Measurements from ENCODE around the gene DMKN. TPM values are rescaled to one million over a fixed set of nuclear protein-coding genes. Genes with fewer than 3 reads are reported as not detected.

The DMKN gene
- polyA plus RNA-seq, 2 of the 4 experiments (the other 2 are of a cell fraction), result 21.5 to 40.6 TPM

DNA sequence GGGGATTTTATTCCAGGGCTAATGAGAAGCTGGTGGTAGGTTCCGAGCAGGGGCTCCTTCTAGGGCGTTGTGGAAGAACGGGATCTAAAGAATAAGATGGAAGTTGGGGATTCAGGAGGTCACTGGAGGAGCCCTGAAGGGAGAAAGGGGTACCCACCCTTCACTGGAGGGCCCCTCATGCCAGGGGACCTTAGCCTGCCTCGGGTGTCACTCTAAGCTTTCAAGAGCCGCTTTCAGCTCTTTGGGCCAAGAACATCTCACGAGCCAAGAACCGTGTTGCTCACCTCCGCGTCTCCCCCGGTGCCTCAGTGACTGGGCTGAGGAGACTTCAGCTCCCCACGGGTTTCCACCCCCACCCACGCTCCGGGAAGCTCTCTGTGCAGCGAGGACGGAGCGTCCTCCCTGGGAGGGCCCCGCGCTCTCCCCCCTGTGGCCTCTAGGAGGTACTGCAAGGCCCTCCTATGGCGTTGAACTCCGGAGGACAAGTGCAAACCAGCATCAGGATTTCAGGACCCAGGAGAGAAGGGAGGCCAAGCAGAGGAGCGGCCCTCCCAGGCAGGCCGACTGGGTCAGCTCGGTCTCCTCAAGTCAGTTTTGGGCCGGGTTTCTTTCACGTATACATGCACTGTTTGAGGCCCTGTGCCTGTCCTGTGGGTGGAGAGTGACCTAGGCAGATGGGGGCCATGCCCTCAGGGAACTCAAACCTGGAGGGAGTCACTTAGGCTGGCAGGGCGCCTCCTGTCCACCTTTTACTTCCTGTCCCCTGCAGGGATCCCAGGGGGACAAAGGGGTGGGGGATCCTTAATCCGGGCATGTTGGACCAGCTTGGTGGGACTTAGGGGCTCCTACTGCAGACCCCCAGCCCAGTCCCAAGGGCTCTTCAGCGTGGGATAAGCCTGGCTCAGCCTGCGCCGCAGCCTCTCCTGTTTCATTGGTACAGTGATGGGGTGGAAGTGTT, 18.1 kb downstream of the DMKN start:
- H3K4me1 ChIP-seq, result no peaks in the 10 kb centered on the region; the same call in 2 of the 3 replicates
- H3K27ac ChIP-seq, result peak overlapping the region; percentile 35 to 64; a peak in 3 of 6 replicates
- FAIRE-seq, result peak; percentile 96
- peak; percentile 81 to 97 for DNase-seq (ENCODE audit: low read depth in 1 of 2, low spot score in 1 of 2)
- no peaks in the 10 kb centered on the region for H3K9me3 ChIP-seq
- WGBS (ENCODE audit: missing lambda C conversion rate), result 16% methylated on average over 30 of the region's 30 CpGs
- H3K4me3 ChIP-seq, result peak overlapping the region; percentile 24; the same call in 2 of the 3 replicates
- ChIA-PET POLR2A (interaction anchor here (0.5 to 1.3 kb wide), 5 partner anchors 11 to 461 kb away, joined by 3 to 11 read pairs (median 4); no protein-coding TSS in a partner anchor), CTCF (interaction anchor here (0.6 to 10.4 kb wide), 93 partner anchors 11 to 470 kb away, joined by 3 to 256 read pairs (median 4); partner anchors contain the start of genes ATP4A, COX6B1, DMKN and FFAR1)
- TF ChIP-seq MAFK (IDR thresholded peaks at IDR 0.05; ENCODE audit: partially characterized antibody), result no peak
- no peak; the same call in 1 of the 2 replicates for TF ChIP-seq REST (IDR thresholded peaks at IDR 0.05)
- no peak for TF ChIP-seq EHMT2 (IDR thresholded peaks at IDR 0.05; ENCODE audit: low read depth)
- no peak for TF ChIP-seq CHD2 (IDR thresholded peaks at IDR 0.05; ENCODE audit: low read length, partially characterized antibody)
- TF ChIP-seq HDAC2 (IDR thresholded peaks at IDR 0.05), result no peak
- no peak for TF ChIP-seq KDM1A (IDR thresholded peaks at IDR 0.05; ENCODE audit: low read depth)
- TF ChIP-seq EHF (CRISPR knock-in tag; IDR thresholded peaks at IDR 0.05), result no peak
- TF ChIP-seq, protein P1, sequence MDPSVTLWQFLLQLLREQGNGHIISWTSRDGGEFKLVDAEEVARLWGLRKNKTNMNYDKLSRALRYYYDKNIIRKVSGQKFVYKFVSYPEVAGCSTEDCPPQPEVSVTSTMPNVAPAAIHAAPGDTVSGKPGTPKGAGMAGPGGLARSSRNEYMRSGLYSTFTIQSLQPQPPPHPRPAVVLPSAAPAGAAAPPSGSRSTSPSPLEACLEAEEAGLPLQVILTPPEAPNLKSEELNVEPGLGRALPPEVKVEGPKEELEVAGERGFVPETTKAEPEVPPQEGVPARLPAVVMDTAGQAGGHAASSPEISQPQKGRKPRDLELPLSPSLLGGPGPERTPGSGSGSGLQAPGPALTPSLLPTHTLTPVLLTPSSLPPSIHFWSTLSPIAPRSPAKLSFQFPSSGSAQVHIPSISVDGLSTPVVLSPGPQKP (IDR thresholded peaks at IDR 0.05; ENCODE audit: low read depth, low read length), result no peak
- TF ChIP-seq ESRRA (IDR thresholded peaks at IDR 0.05; ENCODE audit: borderline replicate concordance, low read length), result no peak
- peak; percentile 96 for TF ChIP-seq SMC3 (IDR thresholded peaks at IDR 0.05)
- TF ChIP-seq, protein P2, sequence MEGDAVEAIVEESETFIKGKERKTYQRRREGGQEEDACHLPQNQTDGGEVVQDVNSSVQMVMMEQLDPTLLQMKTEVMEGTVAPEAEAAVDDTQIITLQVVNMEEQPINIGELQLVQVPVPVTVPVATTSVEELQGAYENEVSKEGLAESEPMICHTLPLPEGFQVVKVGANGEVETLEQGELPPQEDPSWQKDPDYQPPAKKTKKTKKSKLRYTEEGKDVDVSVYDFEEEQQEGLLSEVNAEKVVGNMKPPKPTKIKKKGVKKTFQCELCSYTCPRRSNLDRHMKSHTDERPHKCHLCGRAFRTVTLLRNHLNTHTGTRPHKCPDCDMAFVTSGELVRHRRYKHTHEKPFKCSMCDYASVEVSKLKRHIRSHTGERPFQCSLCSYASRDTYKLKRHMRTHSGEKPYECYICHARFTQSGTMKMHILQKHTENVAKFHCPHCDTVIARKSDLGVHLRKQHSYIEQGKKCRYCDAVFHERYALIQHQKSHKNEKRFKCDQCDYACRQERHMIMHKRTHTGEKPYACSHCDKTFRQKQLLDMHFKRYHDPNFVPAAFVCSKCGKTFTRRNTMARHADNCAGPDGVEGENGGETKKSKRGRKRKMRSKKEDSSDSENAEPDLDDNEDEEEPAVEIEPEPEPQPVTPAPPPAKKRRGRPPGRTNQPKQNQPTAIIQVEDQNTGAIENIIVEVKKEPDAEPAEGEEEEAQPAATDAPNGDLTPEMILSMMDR (IDR thresholded peaks at IDR 0.05), result peak; percentile 96
- TF ChIP-seq E2F6 (IDR thresholded peaks at IDR 0.05; ENCODE audit: borderline replicate concordance, low read depth), result no peak
- peak; percentile 83 to 85 for TF ChIP-seq RAD21 (conservative IDR thresholded peaks at IDR 0.05 in 1 of 2, IDR thresholded peaks at IDR 0.05 in 1 of 2)
- no peak for TF ChIP-seq MYC (IDR thresholded peaks at IDR 0.05; ENCODE audit: borderline replicate concordance, low read length)
- no peak for TF ChIP-seq RNF2 (IDR thresholded peaks at IDR 0.05; ENCODE audit: borderline replicate concordance, low read depth)
- TF ChIP-seq MAZ (IDR thresholded peaks at IDR 0.05; ENCODE audit: borderline replicate concordance, low read depth, low read length), result 0 out of 2 replicates have a peak, but pooled peaks have one; percentile 59
- no peak for TF ChIP-seq NPAS2 (CRISPR knock-in tag; IDR thresholded peaks at IDR 0.05; ENCODE audit: borderline replicate concordance)
- no peak for TF ChIP-seq BHLHE40 (IDR thresholded peaks at IDR 0.05; ENCODE audit: low read depth, low read length)
- no peak for TF ChIP-seq CBX8 (IDR thresholded peaks at IDR 0.05)
- TF ChIP-seq, protein P3, sequence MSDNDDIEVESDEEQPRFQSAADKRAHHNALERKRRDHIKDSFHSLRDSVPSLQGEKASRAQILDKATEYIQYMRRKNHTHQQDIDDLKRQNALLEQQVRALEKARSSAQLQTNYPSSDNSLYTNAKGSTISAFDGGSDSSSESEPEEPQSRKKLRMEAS (IDR thresholded peaks at IDR 0.05), result 0 out of 2 replicates have a peak, but pooled peaks have one; percentile 40
- no peak for TF ChIP-seq SREBF2 (IDR thresholded peaks at IDR 0.05)
- TF ChIP-seq KDM5A (IDR thresholded peaks at IDR 0.05), result no peak
- peak overlapping the region; percentile 82 for H3K4me2 ChIP-seq
- peak; percentile 90 to 95 for ATAC-seq
